ENCODE measurements around the gene NLRP7. TPM values are rescaled to one million over a fixed set of nuclear protein-coding genes. Genes with fewer than 3 reads are reported as not detected.

The NLRP7 gene
- total and polyA plus RNA-seq, 2 of the 13 experiments (the other 11 are each of a cell fraction or from before 2014, with no cell fraction given) = not detected

DNA sequence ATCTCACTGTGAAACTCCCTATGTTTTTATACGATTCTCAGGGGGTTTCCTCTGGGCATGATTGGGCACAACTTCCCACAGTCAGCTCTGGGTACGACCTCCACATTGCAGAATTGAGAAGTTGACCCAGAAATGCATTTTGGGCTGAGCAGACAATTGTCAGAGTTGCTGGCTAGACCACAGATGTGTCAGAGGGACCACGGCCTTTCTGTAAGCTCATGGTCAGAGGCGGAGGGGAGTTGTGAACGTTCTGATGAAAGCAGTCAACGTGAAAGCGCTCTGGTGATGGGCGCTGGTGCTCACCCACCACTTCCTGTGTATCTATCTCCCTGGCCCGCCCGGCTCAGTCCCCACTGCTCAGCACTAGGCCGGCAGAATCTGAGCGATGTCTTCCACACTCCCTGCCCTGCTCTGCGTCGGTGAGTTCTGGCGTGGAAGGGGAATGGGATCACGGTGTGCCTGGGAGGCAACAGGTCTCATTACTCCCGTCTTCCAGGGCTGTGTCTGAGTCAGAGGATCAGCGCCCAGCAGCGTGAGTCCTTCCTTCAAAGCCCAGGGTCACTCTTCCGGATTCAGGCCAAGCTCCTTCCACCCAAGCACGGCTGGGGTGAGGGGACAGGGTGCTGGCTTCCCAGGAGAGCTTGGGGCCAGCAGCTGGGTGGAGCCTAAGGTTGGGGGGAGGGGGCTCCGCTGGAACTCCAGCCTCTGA, 41.4 kb downstream of the NLRP7 start, which contains the start of gene NCR1 (continued):
- TF ChIP-seq, protein P1, sequence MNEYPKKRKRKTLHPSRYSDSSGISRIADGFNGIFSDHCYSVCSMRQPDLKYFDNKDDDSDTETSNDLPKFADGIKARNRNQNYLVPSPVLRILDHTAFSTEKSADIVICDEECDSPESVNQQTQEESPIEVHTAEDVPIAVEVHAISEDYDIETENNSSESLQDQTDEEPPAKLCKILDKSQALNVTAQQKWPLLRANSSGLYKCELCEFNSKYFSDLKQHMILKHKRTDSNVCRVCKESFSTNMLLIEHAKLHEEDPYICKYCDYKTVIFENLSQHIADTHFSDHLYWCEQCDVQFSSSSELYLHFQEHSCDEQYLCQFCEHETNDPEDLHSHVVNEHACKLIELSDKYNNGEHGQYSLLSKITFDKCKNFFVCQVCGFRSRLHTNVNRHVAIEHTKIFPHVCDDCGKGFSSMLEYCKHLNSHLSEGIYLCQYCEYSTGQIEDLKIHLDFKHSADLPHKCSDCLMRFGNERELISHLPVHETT (CRISPR knock-in tag; conservative IDR thresholded peaks at IDR 0.05) = no peak
- TF ChIP-seq CERS6 (CRISPR knock-in tag; IDR thresholded peaks at IDR 0.05) = no peak
- no peak for TF ChIP-seq ATM (IDR thresholded peaks at IDR 0.05; ENCODE audit: borderline replicate concordance)
- TF ChIP-seq AFF4 (CRISPR knock-in tag; IDR thresholded peaks at IDR 0.05) = no peak
- TF ChIP-seq, protein P2, sequence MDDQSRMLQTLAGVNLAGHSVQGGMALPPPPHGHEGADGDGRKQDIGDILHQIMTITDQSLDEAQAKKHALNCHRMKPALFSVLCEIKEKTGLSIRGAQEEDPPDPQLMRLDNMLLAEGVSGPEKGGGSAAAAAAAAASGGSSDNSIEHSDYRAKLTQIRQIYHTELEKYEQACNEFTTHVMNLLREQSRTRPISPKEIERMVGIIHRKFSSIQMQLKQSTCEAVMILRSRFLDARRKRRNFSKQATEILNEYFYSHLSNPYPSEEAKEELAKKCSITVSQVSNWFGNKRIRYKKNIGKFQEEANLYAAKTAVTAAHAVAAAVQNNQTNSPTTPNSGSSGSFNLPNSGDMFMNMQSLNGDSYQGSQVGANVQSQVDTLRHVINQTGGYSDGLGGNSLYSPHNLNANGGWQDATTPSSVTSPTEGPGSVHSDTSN (CRISPR knock-in tag; IDR thresholded peaks at IDR 0.05; ENCODE audit: borderline replicate concordance) = no peak
- no peak for TF ChIP-seq ZNF264 (CRISPR knock-in tag; IDR thresholded peaks at IDR 0.05)
- TF ChIP-seq, protein P3, sequence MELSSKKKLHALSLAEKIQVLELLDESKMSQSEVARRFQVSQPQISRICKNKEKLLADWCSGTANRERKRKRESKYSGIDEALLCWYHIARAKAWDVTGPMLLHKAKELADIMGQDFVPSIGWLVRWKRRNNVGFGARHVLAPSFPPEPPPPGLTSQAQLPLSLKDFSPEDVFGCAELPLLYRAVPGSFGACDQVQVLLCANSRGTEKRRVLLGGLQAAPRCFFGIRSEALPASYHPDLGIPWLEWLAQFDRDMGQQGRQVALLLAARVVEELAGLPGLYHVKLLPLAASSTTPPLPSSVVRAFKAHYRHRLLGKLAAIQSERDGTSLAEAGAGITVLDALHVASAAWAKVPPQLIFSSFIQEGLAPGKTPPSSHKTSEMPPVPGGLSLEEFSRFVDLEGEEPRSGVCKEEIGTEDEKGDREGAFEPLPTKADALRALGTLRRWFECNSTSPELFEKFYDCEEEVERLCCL (CRISPR knock-in tag; IDR thresholded peaks at IDR 0.05; ENCODE audit: borderline replicate concordance) = no peak
